Activated CD4-positive, alpha-beta T cell treated with anti-CD3 and anti-CD28 coated beads, Interleukin-2, amount 50 U/mL, for 48 hours (primary cell): ENCODE results near the gene MTO1.
"Not testable (repeated sequence)": the region's sequence is repeated elsewhere in the genome, so short reads cannot be mapped to it uniquely, and the experiment has no call there.

ENCODE experiments used
- DNase-seq, 2 experiments: peaks; one replicate each; pipeline ENCODE4 v3.0.0-alpha.2; 2020

The MTO1 gene

DNA sequence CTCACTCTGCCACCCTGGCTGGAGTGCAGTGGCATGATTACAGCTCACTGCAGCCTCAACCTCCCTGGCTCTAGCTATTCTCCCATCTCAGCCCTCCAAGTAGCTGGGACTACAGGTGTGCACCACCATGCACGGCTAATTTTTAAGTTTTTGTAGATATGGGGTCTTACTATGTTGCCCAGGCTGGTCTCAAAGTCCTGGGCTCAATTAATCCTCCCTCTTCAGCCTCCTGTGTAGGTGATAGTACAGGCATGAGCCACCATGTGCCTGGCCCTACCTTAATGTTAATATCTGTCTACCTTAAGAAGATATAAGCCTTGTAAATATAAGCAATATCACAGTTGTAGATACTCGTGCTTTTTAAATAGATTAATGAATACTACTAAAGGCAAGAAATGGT, 42.6 kb downstream of the MTO1 start:
- no peak for DNase-seq

DNA sequence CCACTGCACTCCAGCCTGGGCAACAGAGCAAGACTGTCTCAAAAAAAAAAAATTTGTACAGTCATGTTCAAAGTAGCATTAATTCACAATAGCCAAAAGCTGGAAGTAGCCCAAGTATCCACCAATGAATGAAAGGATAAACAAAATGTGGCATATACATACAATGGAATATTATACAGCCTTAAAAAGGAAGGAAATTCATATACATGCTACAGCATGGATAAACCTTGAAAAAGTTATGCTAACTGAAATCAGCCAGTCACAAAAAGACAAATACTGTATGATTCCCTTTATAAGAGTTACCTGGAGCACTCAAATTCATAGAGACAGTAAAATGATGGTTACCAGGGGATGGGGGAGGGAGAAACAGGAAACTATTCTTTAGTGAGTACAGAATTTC, 43.6 kb downstream of the MTO1 start:
- no peak for DNase-seq

DNA sequence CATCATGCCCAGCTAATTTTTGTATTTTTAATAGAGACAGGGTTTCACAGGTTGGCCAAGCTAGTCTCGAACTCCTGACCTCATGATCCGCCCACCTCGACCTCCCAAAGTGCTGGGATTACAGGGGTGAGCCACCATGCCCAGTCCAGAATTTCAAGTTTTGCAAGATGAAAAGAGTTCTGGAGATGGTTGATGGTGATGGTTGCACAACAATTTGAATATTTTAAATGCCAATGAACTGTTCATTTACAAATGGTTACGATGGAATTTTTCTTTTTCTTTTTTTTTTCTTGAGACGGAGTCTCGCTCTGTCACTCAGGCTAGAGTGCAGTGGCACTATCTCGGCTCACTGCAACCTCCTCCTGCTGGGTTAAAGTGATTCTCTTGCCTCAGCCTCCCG, 44.2 kb downstream of the MTO1 start:
- DNase-seq, result not testable (repeated sequence)

DNA sequence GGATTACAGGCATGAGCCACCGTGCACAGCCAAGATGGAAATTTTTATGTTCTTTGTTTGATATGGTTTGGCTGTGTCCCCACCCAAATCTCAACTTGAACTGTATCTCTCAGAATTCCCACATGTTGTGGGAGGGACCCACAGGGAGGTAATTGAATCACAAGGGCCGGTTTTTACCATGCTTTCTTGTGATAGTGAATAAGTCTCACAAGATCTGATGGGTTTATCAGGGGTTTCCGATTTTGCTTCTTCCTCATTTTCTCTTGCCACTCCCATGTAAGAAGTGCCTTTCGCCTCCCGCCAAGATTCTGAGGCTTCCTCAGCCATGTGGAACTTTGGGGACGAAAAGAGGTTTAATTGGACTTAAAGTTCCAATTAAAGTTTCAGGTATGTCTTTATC, 44.7 kb downstream of the MTO1 start:
- DNase-seq, result no peak

DNA sequence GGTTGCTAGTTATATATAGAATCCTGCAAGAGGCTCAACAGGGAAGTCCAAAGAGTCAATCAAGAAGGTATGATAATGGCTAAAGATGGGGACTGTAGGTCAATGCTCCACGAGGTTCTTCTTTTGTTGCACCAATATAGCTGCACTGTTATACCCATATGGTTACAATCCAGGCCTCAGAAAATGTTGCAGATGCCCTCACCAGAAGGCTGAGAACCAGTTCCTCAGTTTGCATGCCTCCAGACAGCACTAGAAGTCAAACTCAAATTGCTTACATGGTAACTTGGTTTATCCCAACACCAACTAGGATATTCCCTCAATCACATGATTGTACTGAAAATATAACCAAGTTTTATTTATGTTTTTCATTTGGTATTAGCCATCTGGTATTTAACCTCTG, 47.2 kb downstream of the MTO1 start:
- DNase-seq, result no peak

DNA sequence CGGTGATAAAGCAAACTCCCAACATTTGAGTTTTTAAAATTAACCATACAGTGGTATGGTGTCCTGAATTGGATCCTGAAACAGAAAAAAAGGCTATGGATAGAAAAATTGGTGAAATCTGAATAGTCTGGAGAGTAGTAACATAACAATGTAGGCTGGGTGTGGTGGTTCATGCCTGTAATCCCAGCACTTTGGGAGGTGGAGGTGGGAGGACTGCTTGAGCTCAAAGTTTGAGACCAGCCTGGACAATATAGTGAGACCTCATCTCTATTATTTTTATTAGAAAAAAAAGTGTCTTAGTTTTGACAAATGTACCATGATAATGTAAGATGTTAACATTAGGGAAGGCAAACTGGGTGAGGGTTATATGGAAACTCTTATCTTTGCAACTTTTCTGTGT, 48.3 kb downstream of the MTO1 start:
- no peak for DNase-seq

DNA sequence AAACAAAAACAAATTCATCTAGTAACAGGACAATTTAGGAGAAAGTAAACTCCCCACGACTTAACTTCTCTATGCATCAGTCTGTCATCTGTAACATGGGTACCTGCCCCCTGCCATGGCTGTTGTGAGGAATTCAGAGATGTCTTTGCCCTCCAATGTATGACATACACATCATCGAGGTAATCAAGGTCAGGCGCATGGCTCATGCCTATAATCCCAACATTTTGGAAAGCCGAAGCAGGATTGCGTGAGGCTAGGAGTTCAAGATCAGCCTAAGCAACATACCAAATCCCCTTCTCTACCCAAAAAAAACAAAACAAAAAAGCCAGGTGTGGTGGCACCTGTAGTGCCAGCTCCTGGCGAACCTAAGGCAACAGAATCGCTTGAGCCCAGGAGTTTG, 50.3 kb downstream of the MTO1 start:
- DNase-seq, result no peak

DNA sequence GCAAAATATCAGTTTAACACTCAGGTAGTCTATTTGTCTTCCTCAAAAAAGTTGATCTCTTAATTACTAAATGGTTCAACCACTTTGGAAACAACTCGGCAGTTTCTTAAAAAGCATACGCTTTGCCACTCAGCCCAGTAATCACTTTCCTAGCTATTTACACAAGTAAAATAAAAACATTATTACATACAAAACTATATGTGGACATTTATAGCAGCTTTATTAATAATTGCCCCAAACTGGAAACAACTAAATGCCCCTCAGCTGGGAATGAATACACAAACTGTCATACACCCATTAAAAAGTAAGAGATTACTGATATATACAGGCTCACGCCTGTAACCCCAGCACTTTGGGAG, 51.9 kb downstream of the MTO1 start:
- no peak for DNase-seq

DNA sequence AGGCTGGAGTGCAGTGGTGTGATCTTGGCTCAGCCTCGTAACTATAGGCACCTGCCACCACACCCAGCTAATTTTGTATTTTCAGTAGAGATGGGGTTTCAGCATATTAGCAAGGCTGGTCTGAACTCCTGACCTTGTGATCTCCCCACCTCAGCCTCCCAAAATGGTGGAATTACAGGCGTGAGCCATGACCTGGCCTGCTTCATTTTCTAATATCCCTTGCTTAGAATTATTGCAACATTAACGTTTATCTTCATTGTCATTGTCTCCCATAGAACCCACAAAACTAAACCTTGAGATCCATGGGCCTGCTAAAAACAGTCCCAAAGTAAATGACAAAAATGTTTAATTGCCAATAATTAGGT, 53.2 kb downstream of the MTO1 start:
- DNase-seq, result peak in 1 of 2 experiments; percentile 49

DNA sequence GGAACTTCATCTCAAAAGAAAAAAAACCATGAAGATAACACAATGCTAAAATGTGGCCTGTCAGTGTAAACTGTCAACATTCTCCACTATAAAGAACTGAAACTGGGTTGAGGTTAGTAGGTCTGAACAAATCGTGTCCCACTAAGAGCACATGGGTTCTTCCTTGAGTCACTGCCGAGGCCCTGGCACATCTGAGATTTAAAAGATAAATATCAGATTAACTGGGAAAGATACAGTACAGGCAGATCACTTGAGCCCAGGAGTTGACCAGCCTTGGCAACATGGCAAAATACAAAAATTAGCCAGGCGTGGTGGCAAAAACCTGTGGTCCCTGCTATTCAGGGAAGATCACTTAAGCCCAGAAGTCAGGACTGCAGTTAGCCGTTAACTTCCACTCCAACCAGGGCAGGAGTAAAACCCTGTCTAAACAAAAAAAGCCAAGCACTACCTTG, 53.7 kb downstream of the MTO1 start:
- peak in 1 of 2 experiments; percentile 48 for DNase-seq

DNA sequence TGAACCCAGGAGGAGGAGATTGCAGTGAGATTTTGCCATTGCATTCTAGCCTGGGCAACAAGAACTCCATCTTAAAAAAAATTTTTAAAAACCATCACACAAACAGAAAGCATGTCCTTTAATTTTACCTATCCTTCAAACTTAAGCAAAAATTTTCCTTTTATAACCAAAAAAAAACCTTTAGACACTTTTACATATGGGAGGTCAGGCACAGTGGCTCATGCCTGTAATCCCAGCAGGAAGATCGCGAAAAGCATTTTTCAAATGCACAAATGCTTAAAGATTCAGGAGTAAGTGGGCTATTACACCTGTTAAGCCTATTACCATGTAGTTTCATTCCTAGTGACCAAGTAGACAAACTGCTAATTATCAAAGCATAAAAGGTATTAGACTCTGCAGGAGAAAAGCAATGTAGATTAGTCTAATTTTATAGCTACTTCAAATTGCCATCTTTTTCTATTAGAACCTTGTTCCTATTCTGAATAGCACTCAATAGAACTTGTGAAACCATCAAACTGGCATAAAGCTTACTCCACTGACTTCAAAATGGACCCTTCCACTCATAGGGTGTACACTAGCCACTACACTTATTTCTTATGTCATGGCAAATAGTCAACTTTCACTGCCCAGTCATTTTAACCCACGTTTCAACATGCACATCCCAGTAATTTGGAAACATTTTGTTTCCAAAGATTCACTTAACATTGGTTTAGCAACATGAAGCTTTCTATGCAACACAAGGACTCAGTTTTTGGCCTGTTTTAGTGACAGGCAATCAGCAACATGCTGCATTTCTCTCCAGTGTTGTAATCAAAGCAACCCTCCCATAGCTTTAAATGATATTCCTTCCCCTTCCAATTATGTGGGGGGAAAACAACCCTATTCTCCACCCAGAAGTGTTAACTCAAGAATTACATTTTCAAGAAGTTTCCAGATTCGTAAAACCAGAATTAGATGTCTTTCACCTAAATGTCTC, 55.3 kb downstream of the MTO1 start:
- no peak for DNase-seq

DNA sequence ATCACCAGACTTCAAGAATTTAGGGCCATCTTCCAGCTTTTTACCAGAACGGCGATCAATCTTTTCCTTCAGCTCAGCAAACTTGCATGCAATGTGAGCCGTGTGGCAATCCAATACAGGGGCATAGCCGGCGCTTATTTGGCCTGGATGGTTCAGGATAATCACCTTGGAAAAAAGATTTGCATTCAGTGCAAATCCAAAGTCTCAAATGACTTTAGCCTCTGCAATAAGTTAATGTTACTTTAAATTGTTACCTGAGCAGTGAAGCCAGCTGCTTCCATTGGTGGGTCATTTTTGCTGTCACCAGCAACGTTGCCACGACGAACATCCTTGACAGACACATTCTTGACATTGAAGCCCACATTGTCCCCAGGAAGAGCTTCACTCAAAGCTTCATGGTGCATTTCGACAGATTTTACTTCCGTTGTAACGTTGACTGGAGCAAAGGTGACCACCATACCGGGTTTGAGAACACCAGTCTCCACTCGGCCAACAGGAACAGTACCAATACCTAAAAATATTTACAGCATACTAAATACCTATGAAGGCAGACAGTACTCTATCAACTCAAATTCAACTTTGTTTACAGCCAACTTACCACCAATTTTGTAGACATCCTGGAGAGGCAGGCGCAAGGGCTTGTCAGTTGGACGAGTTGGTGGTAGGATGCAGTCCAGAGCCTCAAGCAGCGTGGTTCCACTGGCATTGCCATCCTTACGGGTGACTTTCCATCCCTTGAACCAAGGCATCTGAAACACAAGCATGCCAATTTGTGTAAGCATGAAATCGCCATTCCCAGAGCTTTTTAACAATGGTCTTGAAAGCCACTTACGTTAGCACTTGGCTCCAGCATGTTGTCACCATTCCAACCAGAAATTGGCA, 56.8 kb downstream of the MTO1 start:
- DNase-seq, result peak in 1 of 2 experiments; percentile 18

DNA sequence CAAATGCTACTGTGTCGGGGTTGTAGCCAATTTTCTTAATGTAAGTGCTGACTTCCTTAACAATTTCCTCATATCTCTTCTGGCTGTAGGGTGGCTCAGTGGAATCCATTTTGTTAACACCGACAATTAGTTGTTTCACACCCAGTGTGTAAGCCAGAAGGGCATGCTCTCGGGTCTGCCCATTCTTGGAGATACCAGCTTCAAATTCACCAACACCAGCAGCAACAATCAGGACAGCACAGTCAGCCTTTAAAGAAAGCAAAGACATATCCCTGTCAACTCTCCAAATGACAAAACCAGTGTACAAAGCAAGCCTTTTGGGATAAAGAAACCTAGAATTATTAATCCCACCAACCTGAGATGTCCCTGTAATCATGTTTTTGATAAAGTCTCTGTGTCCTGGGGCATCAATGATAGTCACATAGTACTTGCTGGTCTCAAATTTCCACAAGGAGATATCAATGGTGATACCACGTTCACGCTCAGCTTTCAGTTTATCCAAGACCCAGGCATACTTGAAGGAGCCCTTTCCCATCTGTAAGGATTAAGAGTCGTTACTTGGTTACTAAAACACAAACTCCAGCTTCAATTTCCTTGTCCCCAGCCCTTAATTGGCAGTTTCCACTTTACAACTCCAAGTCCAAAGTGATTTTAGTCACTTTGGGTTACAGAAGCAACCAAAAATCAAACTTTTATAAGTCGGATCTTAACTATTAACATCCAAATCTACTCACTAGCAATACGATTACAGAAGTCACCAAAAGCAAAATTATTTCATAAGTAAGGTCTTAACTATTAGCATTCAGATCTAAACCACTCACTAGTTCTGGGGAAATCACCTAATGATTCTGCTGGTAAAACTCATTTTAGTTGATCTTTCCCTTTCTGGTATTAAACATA, 57.7 kb downstream of the MTO1 start:
- not testable (repeated sequence) for DNase-seq

DNA sequence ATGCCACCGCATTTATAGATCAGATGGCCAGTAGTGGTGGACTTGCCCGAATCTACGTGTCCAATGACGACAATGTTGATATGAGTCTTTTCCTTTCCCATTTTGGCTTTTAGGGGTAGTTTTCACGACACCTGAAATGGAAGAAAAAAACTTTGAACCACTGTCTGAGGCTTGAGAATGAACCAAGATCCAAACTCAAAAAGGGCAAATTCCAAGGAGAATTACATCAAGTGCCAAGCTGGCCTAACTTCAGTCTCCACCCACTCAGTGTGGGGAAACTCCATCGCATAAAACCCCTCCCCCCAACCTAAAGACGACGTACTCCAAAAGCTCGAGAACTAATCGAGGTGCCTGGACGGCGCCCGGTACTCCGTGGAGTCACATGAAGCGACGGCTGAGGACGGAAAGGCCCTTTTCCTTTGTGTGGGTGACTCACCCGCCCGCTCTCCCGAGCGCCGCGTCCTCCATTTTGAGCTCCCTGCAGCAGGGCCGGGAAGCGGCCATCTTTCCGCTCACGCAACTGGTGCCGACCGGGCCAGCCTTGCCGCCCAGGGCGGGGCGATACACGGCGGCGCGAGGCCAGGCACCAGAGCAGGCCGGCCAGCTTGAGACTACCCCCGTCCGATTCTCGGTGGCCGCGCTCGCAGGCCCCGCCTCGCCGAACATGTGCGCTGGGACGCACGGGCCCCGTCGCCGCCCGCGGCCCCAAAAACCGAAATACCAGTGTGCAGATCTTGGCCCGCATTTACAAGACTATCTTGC, 58.6 kb downstream of the MTO1 start:
- DNase-seq, result peak; percentile 79 to 84

DNA sequence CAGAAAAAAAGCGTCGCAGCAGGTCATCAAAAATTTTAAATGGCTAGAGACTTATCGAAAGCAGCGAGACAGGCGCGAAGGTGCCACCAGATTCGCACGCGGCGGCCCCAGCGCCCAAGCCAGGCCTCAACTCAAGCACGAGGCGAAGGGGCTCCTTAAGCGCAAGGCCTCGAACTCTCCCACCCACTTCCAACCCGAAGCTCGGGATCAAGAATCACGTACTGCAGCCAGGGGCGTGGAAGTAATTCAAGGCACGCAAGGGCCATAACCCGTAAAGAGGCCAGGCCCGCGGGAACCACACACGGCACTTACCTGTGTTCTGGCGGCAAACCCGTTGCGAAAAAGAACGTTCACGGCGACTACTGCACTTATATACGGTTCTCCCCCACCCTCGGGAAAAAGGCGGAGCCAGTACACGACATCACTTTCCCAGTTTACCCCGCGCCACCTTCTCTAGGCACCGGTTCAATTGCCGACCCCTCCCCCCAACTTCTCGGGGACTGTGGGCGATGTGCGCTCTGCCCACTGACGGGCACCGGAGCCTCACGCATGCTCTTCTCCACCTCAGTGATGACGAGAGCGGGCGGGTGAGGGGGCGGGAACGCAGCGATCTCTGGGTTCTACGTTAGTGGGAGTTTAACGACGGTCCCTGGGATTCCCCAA, 59.3 kb downstream of the MTO1 start, which contains the start of gene EEF1A1:
TSS of gene EEF1A1 (minus strand) at position 345 of the 663 bp plus-strand sequence. CDS start 1,006 bp downstream, outside the sequence.
- DNase-seq, result peak; percentile 100

DNA sequence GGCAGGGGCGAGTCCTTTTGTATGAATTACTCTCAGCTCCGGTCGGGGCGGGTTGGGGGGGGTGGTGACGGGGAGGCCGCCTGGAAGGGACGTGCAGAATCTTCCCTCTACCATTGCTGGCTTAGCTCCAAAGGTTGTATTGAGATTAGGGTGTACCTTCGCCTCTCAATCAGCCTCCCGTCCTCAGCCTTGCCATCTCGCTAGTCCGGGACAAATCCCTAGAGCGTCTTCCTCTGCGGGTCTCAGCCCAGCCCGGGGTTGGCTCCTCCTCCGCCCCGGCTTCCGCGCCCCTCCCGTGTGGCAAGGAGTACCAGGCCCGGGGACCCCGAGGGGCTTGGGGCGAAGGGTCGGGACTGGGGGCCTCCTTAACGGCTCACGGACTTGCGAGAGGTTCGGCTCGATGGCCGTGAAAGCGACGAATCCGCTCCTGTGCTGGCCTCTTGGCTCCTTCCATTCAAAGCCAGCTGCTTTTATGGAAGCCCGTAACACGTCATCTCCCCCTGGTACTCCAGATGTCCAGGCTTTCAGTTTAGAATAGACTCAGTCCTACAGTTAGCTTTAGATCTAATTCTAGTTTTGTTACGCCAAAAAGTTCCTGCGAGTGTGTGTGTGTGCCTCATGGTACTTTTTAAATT, 59.9 kb downstream of the MTO1 start:
- DNase-seq, result peak; percentile 75 to 81

DNA sequence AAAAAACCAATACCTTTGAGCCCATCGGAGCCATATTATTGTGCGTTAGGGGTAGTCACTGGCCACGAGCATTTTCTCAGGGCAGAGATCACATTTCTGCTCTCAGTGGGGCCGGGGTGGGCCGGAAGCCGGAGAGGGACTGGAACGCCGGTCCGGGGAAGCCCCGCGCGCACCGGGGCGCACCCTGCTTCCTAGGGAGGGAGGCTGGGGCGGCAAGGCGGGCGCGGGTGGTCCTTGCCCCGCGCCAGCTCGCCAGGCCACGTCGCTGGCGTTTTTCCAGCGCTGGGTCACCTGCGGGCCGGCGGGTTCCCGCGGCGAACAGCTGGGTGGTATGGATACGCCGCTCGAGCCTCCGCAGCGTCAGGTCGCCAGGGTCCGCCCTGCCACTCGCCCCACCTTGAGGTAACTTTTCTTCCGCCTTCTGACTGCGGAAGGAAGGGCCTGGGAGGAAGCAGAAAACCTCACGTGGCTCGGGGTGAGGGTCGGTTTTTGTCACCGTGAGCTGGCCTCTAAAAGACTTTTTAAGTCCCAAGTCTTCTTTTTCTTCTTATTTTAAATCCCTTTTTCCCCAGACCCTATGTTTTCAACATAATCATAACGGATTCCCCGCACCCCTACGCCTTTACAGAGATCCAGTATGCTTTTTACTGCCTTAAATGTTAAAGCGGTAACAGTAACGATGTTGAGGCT, 62.0 kb downstream of the MTO1 start:
- peak; percentile 80 to 84 for DNase-seq

DNA sequence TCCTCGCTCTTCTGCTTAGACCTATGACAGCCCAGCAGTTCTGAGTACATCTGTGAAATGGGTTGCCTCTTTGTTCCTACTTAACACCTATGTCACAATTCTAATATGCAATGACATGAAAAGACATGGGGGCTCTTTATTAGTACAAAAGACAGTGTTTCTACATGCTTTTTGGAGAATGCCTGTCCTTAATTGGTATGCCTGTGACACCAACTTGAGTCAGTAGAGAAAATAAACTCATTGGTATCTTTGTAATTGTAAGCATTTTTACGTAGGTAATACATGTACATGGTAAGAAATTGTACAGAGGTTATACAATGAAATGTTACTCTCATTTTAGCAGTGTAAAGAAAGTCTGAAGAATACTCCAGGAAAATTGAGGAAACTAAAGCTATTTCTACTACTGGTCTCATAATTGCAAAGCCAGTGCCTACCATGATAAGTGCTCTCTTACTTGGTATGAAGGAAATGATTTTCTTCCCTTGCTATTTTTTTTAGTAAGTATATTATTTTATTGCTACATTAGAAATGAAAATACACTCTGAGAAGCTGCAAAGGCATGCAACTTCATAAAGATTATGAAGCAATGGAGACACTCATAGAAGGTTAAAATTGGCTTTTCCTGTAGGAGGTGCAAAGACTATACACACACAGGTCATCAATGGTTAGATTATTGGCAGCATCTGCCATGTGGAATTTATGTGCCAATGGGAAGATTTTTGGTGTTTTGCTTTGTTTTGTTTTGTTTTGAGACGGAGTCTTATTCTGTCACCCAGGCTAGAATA, 64.2 kb downstream of the MTO1 start:
- DNase-seq, result no peak

DNA sequence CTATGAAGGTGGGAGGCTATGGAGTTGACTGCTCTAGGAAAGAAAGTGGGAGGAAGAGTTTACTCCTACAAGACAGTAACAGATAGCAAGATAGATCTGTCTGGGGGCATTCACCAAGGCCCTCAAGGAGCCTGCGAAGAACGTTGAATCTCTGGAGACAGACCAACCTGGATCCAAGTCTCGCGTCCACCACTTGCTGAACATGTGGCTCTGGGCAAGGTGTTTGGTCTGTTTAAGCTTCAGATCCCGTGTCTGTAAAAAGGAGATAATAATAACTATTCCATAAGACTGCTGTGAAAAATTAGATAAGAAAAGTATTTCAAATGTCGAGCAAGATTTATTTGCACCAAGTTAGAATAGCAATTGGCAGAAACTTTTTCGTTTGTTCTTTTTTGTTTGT, 67.4 kb downstream of the MTO1 start:
- no peak for DNase-seq
